HFFc6 (cell line): ENCODE measurements around the gene OR8D4. TPM values are rescaled to one million over a fixed set of nuclear protein-coding genes. Genes with fewer than 3 reads are reported as not detected.

Experiments
- DNase-seq: peaks from one replicate; pipeline ENCODE4 v3.0.0-alpha.2; 2018
- H3K27ac Mint-ChIP-seq: 2 replicates; pipeline ENCODE4 v1.8.0; 2020; ENCODE audit warnings: mild to moderate bottlenecking, mixed read lengths
- H3K27me3 Mint-ChIP-seq: 2 replicates; pipeline ENCODE4 v1.8.0; 2021; ENCODE audit warnings: mild to moderate bottlenecking, moderate library complexity, mixed read lengths; ENCODE audit not compliant: insufficient read depth
- H3K36me3 Mint-ChIP-seq: 2 replicates; pipeline ENCODE4 v1.8.0; 2021; ENCODE audit warnings: low read depth, mixed read lengths
- H3K4me1 Mint-ChIP-seq: 2 replicates; pipeline ENCODE4 v1.8.0; 2020; ENCODE audit warnings: low read depth, mixed read lengths
- H3K4me3 Mint-ChIP-seq: 2 replicates; pipeline ENCODE4 v1.8.0; 2020; ENCODE audit warnings: mild to moderate bottlenecking, moderate library complexity, mixed read lengths
- H3K9me3 Mint-ChIP-seq: 2 replicates; pipeline ENCODE4 v1.8.0; 2020; ENCODE audit warnings: mild to moderate bottlenecking, mixed read lengths
- total RNA-seq, 6 experiments: library from RNA; stranded (reverse); fragmentation: NEBNext Ultra II Directional; extraction: Animal tissue kit (Norgen Biotek cat#: 25700); gene quantifications; 2 replicates in 1 of 6; 3 replicates in 5 of 6; pipeline ENCODE4 v1.2.3, GENCODE V29; 2021
- TF ChIP-seq, protein P1 (sequence below): fragments of 200-600 bp; sonication (generic); IDR thresholded peaks from 2 replicates; pipeline ENCODE4 v1.5.0; 2021; ENCODE audit warnings: antibody characterized with exemption, mild to moderate bottlenecking

OR8D4 gene
- total RNA-seq, 6 experiments from 2014 or later = not detected

DNA sequence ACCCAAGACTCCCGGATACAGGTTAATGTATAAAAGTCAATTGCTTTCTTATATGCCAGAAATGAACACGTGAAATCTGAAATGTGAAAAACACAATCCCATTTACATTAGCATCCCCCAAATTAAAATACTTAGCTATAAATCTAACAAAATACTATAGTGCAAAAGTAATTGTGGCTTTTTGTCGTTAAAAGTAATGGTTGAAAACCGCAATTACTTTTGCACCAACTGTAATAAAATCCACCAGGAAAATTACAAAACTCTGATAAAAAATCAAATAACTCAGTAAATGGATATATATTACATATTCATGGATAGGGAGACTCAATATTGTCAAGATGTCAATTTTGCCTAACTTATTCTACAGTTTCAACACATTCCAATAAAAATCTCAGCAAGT lies 21.1 kb upstream of the OR8D4 start:
- Mint-ChIP-seq H3K4me3 (no peak overlapping the region), H3K9me3 (peaks cover 50% of the 10 kb centered on the region), H3K36me3 (no peaks in the 10 kb centered on the region), H3K27ac (no peak overlapping the region), H3K4me1 (no peaks in the 10 kb centered on the region), H3K27me3 (no peaks in the 10 kb centered on the region; the same call in 1 of the 2 replicates)
- TF ChIP-seq, protein P1, sequence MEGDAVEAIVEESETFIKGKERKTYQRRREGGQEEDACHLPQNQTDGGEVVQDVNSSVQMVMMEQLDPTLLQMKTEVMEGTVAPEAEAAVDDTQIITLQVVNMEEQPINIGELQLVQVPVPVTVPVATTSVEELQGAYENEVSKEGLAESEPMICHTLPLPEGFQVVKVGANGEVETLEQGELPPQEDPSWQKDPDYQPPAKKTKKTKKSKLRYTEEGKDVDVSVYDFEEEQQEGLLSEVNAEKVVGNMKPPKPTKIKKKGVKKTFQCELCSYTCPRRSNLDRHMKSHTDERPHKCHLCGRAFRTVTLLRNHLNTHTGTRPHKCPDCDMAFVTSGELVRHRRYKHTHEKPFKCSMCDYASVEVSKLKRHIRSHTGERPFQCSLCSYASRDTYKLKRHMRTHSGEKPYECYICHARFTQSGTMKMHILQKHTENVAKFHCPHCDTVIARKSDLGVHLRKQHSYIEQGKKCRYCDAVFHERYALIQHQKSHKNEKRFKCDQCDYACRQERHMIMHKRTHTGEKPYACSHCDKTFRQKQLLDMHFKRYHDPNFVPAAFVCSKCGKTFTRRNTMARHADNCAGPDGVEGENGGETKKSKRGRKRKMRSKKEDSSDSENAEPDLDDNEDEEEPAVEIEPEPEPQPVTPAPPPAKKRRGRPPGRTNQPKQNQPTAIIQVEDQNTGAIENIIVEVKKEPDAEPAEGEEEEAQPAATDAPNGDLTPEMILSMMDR = no peak
- DNase-seq = no peak

DNA sequence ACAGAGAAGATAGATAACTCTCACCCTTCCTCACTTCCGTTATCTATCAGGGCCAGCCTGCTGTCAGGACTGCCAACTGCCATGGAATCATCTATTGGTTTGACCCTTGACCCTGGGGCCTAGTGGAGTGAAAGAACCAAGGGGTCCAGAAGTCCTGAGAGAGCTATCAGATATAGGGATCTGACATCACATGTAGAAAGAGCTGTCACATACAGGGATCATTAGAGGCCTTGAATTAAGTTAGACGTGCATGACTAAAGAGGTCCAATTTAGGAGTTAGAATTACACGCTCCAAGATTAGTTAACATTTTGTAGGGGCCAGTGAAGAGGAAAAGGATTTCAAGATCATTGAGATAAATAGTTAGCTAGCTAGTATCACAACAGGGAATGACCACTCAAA lies 16.4 kb upstream of the OR8D4 start, which contains the start of gene TMEM225:
TMEM225 (minus strand) TSS at position 101 of the 400 bp plus-strand sequence. CDS start 245 bp downstream, outside the sequence.
- H3K4me1 Mint-ChIP-seq = no peaks in the 10 kb centered on the region
- no peak within 1 kb of the TSS for H3K27ac Mint-ChIP-seq
- H3K27me3 Mint-ChIP-seq = no peaks in the 10 kb centered on the region; the same call in 1 of the 2 replicates
- H3K9me3 Mint-ChIP-seq = peaks cover 41% of the 10 kb centered on the region
- no peak for DNase-seq
- TF ChIP-seq, protein P1 = no peak
- H3K36me3 Mint-ChIP-seq = no peaks in the 10 kb centered on the region
- H3K4me3 Mint-ChIP-seq = no peak within 1 kb of the TSS

DNA sequence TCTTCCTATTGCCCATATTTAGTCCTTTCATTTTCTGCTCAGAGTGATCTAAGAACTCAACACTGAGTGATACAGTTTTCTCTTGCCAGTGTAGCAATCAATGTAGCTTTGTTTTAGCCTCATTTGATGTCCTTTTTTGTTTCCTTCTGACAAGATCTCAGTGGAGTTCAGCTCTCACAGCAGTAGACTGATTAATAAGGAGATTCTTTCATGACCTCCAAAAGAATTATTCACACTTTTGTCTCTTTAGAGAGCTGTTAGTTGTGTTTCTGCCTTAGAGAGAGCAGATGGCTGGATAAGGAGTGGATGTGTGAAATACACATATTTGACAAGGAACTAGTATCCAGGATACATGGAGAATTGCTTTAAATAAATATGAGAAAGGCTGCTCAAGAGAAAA lies 9.9 kb upstream of the OR8D4 start:
- Mint-ChIP-seq H3K9me3 (peaks cover 26% of the 10 kb centered on the region), H3K4me3 (no peak overlapping the region), H3K27ac (no peak overlapping the region), H3K4me1 (no peaks in the 10 kb centered on the region), H3K36me3 (no peaks in the 10 kb centered on the region), H3K27me3 (no peaks in the 10 kb centered on the region)
- no peak for DNase-seq
- TF ChIP-seq, protein P1 = no peak

DNA sequence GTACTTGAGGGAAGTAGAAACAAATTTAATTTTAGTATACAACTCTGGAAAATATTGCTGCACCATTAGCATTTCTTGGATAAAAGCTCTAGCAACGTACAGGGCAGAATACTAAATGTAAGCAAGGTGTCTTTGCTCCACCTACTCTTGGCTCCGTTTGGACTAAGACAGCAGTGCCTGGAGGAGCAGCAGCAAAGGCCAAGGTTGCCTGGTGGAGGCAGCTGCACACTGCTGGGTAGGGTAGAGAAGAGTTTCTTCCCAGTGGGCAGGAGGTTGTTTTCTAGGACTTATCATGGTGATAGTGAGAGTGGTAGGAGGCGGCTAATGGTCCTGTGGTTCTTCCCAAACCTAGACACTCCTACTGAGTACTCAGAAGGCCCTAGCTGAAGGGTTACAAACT lies 2.2 kb upstream of the OR8D4 start:
- Mint-ChIP-seq H3K9me3 (peaks cover 17% of the 10 kb centered on the region), H3K27ac (no peak overlapping the region), H3K4me1 (no peaks in the 10 kb centered on the region), H3K27me3 (no peaks in the 10 kb centered on the region), H3K36me3 (no peaks in the 10 kb centered on the region), H3K4me3 (no peak overlapping the region)
- TF ChIP-seq, protein P1 = no peak
- DNase-seq = no peak

DNA sequence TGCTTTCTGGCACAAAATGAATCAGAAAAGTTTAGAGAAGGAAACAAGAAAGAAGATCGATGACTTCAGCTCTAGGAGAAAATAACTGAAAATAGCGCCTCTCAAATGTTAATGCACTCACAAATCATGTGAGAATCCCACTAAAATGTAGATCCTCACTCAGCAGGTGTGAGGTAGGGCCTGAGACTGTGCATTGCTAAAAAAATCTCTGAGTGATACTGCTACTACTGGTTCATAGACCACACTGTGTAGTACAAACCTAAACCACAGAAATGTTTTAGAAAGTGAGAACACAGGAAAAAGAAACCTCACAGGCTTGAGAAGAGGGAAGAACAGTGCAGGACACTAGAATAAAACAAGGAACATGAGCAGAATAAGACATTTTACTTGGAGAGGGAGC lies 2.0 kb downstream of the OR8D4 start:
- TF ChIP-seq, protein P1 = no peak
- Mint-ChIP-seq H3K36me3 (peaks cover 4% of the 10 kb centered on the region; the same call in 1 of the 2 replicates), H3K9me3 (peaks cover 27% of the 10 kb centered on the region), H3K27me3 (no peaks in the 10 kb centered on the region; the same call in 1 of the 2 replicates), H3K4me3 (no peak overlapping the region), H3K27ac (no peak overlapping the region), H3K4me1 (no peaks in the 10 kb centered on the region)
- DNase-seq = no peak

DNA sequence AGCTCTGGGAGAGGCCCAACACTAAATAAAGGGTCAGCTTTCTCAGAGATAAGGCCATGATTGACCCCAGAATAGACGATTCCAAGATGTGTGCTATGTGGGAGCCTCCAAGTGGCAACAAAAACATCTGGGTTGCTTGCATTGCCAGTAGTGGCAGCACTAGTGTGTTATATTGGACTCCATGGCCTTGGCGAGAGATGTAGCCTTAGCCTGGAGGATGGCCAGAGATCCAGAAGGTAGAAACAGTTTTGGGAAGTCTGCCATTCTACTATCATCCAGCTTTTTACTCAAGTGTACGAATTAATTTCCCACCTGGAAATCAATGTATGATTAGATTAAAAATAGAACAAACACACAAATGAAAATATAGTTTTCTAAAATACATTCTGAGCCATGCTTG lies 3.0 kb downstream of the OR8D4 start:
- H3K4me1 Mint-ChIP-seq = no peaks in the 10 kb centered on the region
- DNase-seq = no peak
- peaks cover 21% of the 10 kb centered on the region for H3K9me3 Mint-ChIP-seq
- H3K27me3 Mint-ChIP-seq = no peaks in the 10 kb centered on the region; the same call in 1 of the 2 replicates
- H3K36me3 Mint-ChIP-seq = peaks cover 4% of the 10 kb centered on the region; the same call in 1 of the 2 replicates
- no peak overlapping the region for H3K4me3 Mint-ChIP-seq
- H3K27ac Mint-ChIP-seq = no peak overlapping the region
- TF ChIP-seq, protein P1 = no peak
